Naive B cell (primary cell): ENCODE data around the gene HMCN1. TPM values are rescaled to one million over a fixed set of nuclear protein-coding genes. Genes with fewer than 3 reads are reported as not detected.
"Not testable (repeated sequence)": the region's sequence is repeated elsewhere in the genome, so short reads cannot be mapped to it uniquely, and the experiment has no call there.

Source experiments
- ATAC-seq, 2 donors: fragments of 150-1000 bp; cut with Tn5 transposase; 2 replicates each; pipeline ENCODE4 v1.10.0; 2021; ENCODE audit warnings: low read depth in 2 of 2, mild to moderate bottlenecking in 2 of 2, moderate library complexity in 2 of 2
- DNase-seq: peaks from one replicate; pipeline ENCODE4 v3.0.0; 2022
- H3K27ac Mint-ChIP-seq, 6 donors: one replicate each; pipeline ENCODE4 v1.8.0; 2020 to 2022; ENCODE audit warnings: mild to moderate bottlenecking in 6 of 6, mixed read lengths in 6 of 6, moderate library complexity in 5 of 6, inconsistent platforms in 2 of 6
- H3K27me3 Mint-ChIP-seq, 3 donors: one replicate each; pipeline ENCODE4 v1.8.0; 2021 to 2022; ENCODE audit warnings: mixed read lengths in 3 of 3, mild to moderate bottlenecking in 1 of 3
- H3K36me3 Mint-ChIP-seq, 2 donors: one replicate each; pipeline ENCODE4 v1.8.0; 2020 to 2022; ENCODE audit warnings: mixed read lengths in 2 of 2, inconsistent platforms in 1 of 2, mild to moderate bottlenecking in 1 of 2
- H3K4me1 Mint-ChIP-seq, 3 donors: one replicate each; pipeline ENCODE4 v1.8.0; 2020 to 2022; ENCODE audit warnings: mixed read lengths in 3 of 3, inconsistent platforms in 1 of 3, mild to moderate bottlenecking in 1 of 3, moderate library complexity in 1 of 3
- H3K4me3 Mint-ChIP-seq, 8 donors: one replicate each; pipeline ENCODE4 v1.8.0; 2020 to 2022; ENCODE audit warnings: mild to moderate bottlenecking in 8 of 8, mixed read lengths in 8 of 8, moderate library complexity in 8 of 8, inconsistent platforms in 2 of 8
- H3K9me3 Mint-ChIP-seq, 7 donors: one replicate each; pipeline ENCODE4 v1.8.0; 2020 to 2022; ENCODE audit warnings: mixed read lengths in 7 of 7, mild to moderate bottlenecking in 5 of 7, inconsistent platforms in 2 of 7, moderate library complexity in 1 of 7
- polyA plus RNA-seq, 6 donors: library from polyadenylated mRNA; unstranded; fragments of 300-500 nt; fragmentation: Illumina TruSeq; gene quantifications; one replicate each; pipeline ENCODE4 v1.2.3, GENCODE V29; 2021; ENCODE audit warnings: low read depth in 6 of 6

HMCN1 gene
- polyA plus RNA-seq, 6 donors from 2014 or later: 0.01 TPM; not detected in 5

DNA sequence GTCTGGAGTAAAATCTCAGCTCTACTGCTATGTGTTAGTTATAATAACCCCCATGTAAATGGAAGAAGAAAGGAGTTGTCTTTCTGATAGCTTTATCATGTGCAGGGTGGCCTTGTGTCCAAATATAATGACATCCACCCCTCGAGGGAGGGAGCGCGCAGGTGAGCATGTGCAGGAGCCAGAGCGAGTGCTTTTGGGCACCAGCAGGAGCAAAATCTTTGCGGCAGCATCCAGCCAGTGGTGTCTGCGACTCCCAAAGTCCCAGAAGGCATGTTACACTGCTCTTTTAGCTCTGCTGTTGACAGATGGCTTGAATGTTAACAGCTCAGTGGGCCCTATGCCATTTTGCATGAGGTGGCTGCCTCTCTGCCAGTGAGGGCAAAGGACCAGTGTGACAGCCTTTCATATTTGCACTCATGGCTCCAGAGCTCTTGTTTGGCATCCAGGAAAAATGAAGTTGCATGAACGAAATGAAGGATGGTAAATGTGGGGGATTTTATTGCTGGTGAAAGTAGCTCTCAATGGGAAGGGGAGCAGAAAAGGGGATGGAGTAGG is 146.7 kb downstream of the HMCN1 start:
- peaks cover 0 to 10% (median 1%) of the 10 kb centered on the region in 7 donors for H3K9me3 Mint-ChIP-seq
- no peaks in the 10 kb centered on the region for H3K27me3 Mint-ChIP-seq
- no peak overlapping the region for H3K4me3 Mint-ChIP-seq
- DNase-seq: no peak
- no peak overlapping the region for H3K27ac Mint-ChIP-seq
- H3K4me1 Mint-ChIP-seq: no peaks in the 10 kb centered on the region
- ATAC-seq: no peak
- H3K36me3 Mint-ChIP-seq: no peaks in the 10 kb centered on the region

- H3K27ac Mint-ChIP-seq: no peak overlapping the region
- H3K36me3 Mint-ChIP-seq: no peaks in the 10 kb centered on the region
- H3K4me1 Mint-ChIP-seq: no peaks in the 10 kb centered on the region
These were observed 151.9 kb downstream of the HMCN1 start for GRCh38 chr1:185886046-185886445.

DNA sequence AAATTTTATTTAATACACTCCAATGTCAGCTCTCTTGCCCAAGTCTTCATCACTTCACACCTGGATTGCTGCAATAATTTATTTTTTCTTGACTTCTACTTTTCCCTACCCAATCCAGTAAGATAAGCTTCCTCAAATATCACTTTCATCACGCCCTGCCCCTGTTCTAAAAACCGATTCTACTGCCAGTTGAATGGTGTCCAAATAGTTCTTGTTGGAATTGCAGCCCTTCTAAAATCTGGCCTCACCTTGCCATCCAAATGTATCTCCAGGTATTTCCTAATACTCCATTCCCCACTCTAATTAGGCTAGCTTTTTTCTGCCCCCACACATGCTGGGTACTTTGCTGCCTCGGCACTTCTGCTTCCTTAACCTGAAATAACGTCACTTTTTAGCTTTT is 152.5 kb downstream of the HMCN1 start:
- H3K4me1 Mint-ChIP-seq: no peaks in the 10 kb centered on the region
- no peak for DNase-seq
- H3K27ac Mint-ChIP-seq: peak overlapping the region in 1 of 6 donors; percentile 8
- ATAC-seq: no peak
- no peaks in the 10 kb centered on the region for H3K36me3 Mint-ChIP-seq
- H3K4me3 Mint-ChIP-seq: no peak overlapping the region
- peaks cover 0 to 3% (median 0%) of the 10 kb centered on the region in 7 donors for H3K9me3 Mint-ChIP-seq
- H3K27me3 Mint-ChIP-seq: no peaks in the 10 kb centered on the region

More at GRCh38 chr1:185886046-185886445, 151.9 kb downstream of the HMCN1 start:
- Mint-ChIP-seq H3K4me3 (no peak overlapping the region), H3K27me3 (no peaks in the 10 kb centered on the region), H3K9me3 (peaks cover 0 to 3% (median 0%) of the 10 kb centered on the region in 7 donors)
- DNase-seq: no peak
- no peak for ATAC-seq

DNA sequence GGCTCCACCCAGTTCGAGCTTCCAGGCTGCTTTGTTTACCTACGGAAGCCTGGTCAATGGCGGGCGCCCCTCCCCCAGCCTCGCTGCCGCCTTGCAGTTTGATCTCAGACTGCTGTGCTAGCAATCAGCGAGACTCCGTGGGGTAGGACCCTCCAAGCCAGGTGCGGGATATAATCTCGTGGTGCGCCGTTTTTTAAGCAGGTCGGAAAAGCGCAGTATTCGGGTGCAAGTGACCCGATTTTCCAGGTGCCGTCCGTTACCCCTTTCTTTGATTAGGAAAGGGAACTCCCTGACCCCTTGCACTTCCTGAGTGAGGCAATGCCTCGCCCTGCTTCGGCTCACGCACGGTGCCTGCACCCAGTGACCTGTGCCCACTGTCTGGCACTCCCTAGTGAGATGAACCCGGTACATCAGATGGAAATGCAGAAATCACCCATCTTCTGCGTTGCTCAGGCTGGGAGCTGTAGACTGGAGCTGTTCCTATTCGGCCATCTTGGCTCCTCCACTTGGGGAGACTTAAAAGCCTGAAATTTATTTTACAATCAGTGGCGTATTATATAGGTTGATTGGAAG is 158.7 kb downstream of the HMCN1 start:
- not testable (repeated sequence) for H3K27ac Mint-ChIP-seq, H3K4me1 Mint-ChIP-seq, H3K9me3 Mint-ChIP-seq, H3K36me3 Mint-ChIP-seq, ATAC-seq, H3K27me3 Mint-ChIP-seq, H3K4me3 Mint-ChIP-seq, DNase-seq

DNA sequence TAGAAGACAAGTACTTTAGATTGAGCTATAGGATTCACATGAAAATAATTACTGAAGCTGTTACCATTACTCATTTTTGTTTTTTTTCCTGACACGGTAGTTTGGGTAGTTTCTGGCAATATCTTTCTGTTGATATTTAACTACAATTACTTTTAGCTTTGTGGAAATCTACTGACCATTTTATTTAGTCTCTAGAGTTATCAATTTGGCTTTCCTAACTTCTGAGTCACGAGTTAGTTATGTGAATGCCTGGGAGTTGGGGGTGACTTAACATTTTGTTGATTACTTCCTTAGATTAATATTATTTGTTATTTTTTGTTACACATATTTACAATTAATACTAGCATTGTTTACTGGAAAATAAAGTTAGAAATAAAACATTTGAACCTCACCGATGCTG is 160.6 kb downstream of the HMCN1 start:
- H3K27me3 Mint-ChIP-seq: no peaks in the 10 kb centered on the region
- no peak for ATAC-seq
- no peak overlapping the region for H3K4me3 Mint-ChIP-seq
- H3K36me3 Mint-ChIP-seq: no peaks in the 10 kb centered on the region
- no peak overlapping the region for H3K27ac Mint-ChIP-seq
- no peaks in the 10 kb centered on the region for H3K4me1 Mint-ChIP-seq
- DNase-seq: no peak
- peaks cover 0 to 6% (median 0%) of the 10 kb centered on the region in 7 donors for H3K9me3 Mint-ChIP-seq

- peaks cover 0 to 6% (median 0%) of the 10 kb centered on the region in 7 donors for H3K9me3 Mint-ChIP-seq
These were observed 161.2 kb downstream of the HMCN1 start for GRCh38 chr1:185895208-185895900.

DNA sequence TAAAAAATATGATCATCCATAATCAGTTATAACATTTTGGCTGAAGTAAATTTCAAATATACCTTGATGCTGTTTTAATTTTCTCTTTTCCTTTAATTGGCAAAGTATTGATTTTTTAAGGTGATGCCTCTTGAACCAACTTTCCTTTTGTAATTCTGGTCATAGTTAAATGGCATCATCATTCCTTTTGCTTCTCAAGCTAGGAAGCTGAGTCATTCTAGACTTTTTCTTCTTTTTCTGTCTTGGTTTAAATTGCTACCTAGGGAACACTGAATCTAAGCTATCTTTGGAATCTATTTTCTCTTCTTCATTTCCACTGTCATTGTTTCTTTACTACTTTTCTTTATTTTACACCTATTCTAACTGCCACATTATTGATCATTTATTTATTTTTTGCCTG is 162.7 kb downstream of the HMCN1 start:
- Mint-ChIP-seq H3K27me3 (peaks cover 0 to 5% (median 0%) of the 10 kb centered on the region in 3 donors), H3K9me3 (peaks cover 0 to 6% (median 0%) of the 10 kb centered on the region in 7 donors), H3K4me3 (no peak overlapping the region), H3K27ac (no peak overlapping the region), H3K4me1 (no peaks in the 10 kb centered on the region), H3K36me3 (no peaks in the 10 kb centered on the region)
- ATAC-seq (no peak), DNase-seq (no peak)

More at GRCh38 chr1:185895208-185895900, 161.2 kb downstream of the HMCN1 start:
- no peak for ATAC-seq
- H3K4me3 Mint-ChIP-seq: no peak overlapping the region
- no peak overlapping the region for H3K27ac Mint-ChIP-seq
- no peaks in the 10 kb centered on the region for H3K4me1 Mint-ChIP-seq
- H3K27me3 Mint-ChIP-seq: peaks cover 0 to under 1% (median 0%) of the 10 kb centered on the region in 3 donors
- no peaks in the 10 kb centered on the region for H3K36me3 Mint-ChIP-seq
- no peak for DNase-seq

- ATAC-seq: no peak
These were observed 172.0 kb downstream of the HMCN1 start for GRCh38 chr1:185906186-185906585.

DNA sequence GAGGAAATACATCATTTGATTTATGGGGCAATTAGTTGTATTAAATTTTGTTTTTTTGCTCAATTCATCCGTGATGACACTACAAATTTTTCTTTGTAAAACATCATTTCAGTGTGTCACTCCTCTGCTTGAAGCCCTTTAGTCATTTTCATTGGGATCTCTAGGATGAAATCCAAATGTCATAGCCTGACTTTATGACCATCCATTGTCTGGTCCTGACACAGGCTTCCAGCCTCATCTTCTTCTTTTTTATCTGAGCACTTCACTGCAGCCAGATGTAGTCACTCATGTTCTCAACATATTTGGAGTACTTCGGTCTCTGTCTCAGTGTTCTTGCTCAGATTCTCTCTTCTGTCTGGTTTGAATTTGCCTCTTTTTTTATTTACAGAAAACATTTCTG is 173.1 kb downstream of the HMCN1 start:
- no peak overlapping the region for H3K4me3 Mint-ChIP-seq
- no peaks in the 10 kb centered on the region for H3K9me3 Mint-ChIP-seq
- H3K4me1 Mint-ChIP-seq: no peaks in the 10 kb centered on the region
- no peaks in the 10 kb centered on the region for H3K36me3 Mint-ChIP-seq
- H3K27ac Mint-ChIP-seq: no peak overlapping the region
- DNase-seq (no peak), ATAC-seq (no peak)
- H3K27me3 Mint-ChIP-seq: no peaks in the 10 kb centered on the region

More at GRCh38 chr1:185906186-185906585, 172.0 kb downstream of the HMCN1 start:
- Mint-ChIP-seq H3K27me3 (no peaks in the 10 kb centered on the region), H3K27ac (no peak overlapping the region), H3K4me3 (no peak overlapping the region), H3K9me3 (no peaks in the 10 kb centered on the region), H3K36me3 (no peaks in the 10 kb centered on the region), H3K4me1 (no peaks in the 10 kb centered on the region)
- DNase-seq: no peak

GRCh38 chr1:185911978-185912377 is 177.8 kb downstream of the HMCN1 start:
- DNase-seq (no peak), ATAC-seq (no peak)
- no peaks in the 10 kb centered on the region for H3K36me3 Mint-ChIP-seq
- H3K4me3 Mint-ChIP-seq: no peak overlapping the region
- no peak overlapping the region for H3K27ac Mint-ChIP-seq
- H3K9me3 Mint-ChIP-seq: peaks cover 0 to 2% (median 0%) of the 10 kb centered on the region in 7 donors
- H3K4me1 Mint-ChIP-seq: no peaks in the 10 kb centered on the region
- no peaks in the 10 kb centered on the region for H3K27me3 Mint-ChIP-seq

- no peak for ATAC-seq
- no peak for DNase-seq
- no peak overlapping the region for H3K4me3 Mint-ChIP-seq
- H3K27me3 Mint-ChIP-seq: no peaks in the 10 kb centered on the region
- no peaks in the 10 kb centered on the region for H3K4me1 Mint-ChIP-seq
- H3K36me3 Mint-ChIP-seq: no peaks in the 10 kb centered on the region
- H3K9me3 Mint-ChIP-seq: peaks cover 0 to 2% (median 0%) of the 10 kb centered on the region in 7 donors
- H3K27ac Mint-ChIP-seq: no peak overlapping the region
These were observed 178.3 kb downstream of the HMCN1 start for GRCh38 chr1:185912504-185912903.

DNA sequence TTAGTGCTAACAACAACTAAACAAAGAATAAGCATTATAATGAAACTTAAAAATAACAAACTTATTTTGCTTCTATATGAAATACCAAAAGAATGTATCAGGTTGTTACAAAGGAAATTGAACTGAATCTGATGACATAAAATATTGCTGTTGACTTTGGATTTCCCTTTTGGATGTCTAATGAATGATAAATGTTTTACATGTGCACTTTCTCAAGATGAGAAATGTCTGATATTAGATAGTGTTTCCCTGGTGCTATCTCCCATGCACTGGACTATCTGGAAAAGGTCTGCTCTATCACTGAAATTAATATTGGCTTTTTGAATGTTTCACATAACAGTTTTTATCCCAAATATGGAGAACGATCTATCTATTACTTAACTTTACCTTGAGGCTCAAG is 179.9 kb downstream of the HMCN1 start:
- no peaks in the 10 kb centered on the region for H3K4me1 Mint-ChIP-seq
- ATAC-seq: no peak
- H3K36me3 Mint-ChIP-seq: no peaks in the 10 kb centered on the region
- peaks cover 0 to 2% (median 0%) of the 10 kb centered on the region in 7 donors for H3K9me3 Mint-ChIP-seq
- H3K27me3 Mint-ChIP-seq: no peaks in the 10 kb centered on the region
- H3K27ac Mint-ChIP-seq: peak overlapping the region in 1 of 6 donors; percentile 3
- H3K4me3 Mint-ChIP-seq: no peak overlapping the region
- DNase-seq: no peak

- Mint-ChIP-seq H3K4me1 (no peaks in the 10 kb centered on the region), H3K4me3 (no peak overlapping the region), H3K27ac (no peak overlapping the region), H3K27me3 (no peaks in the 10 kb centered on the region), H3K9me3 (peaks cover 0 to 2% (median 0%) of the 10 kb centered on the region in 7 donors), H3K36me3 (no peaks in the 10 kb centered on the region)
- DNase-seq: no peak
- ATAC-seq: no peak
These were observed 182.7 kb downstream of the HMCN1 start for GRCh38 chr1:185916861-185917260.

DNA sequence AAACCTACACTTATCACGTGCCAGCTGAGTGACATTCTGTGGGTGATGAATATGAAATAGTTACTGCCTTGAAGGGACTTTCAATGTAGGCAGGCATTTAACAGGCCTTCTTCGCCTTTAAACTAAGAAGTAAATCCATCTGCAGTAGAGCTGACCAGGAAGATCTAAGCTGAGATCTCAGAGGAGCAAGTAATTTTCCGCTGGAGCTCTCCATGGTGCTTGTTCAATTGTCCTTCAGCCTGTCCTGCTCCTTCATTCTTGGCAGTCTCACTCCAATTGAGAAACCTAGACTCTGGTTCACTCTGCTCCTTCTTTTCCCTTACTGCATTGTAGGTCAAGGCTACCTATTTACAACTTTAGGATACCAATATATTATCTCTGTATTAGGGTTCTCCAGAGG is 183.5 kb downstream of the HMCN1 start:
- Mint-ChIP-seq H3K27me3 (no peaks in the 10 kb centered on the region), H3K4me1 (no peaks in the 10 kb centered on the region), H3K27ac (no peak overlapping the region), H3K36me3 (no peaks in the 10 kb centered on the region), H3K9me3 (peaks cover 0 to under 1% (median 0%) of the 10 kb centered on the region in 7 donors), H3K4me3 (no peak overlapping the region)
- ATAC-seq (no peak), DNase-seq (no peak)
